ENCODE results near the gene IRX4.

The IRX4 gene

GRCh38 chr5:1913578-1913977, 30.9 kb upstream of the IRX4 start:
- DNase-seq = no peak

GRCh38 chr5:1912951-1913565, 30.3 kb upstream of the IRX4 start:
- DNase-seq = no peak

GRCh38 chr5:1911773-1912235, 29.1 kb upstream of the IRX4 start:
- no peak for DNase-seq

- DNase-seq = no peak
Measured at GRCh38 chr5:1910861-1911772, 28.4 kb upstream of the IRX4 start.

- no peak for DNase-seq
Measured at GRCh38 chr5:1910081-1910760, 27.5 kb upstream of the IRX4 start.

GRCh38 chr5:1909346-1909985, 26.7 kb upstream of the IRX4 start:
- DNase-seq = no peak

GRCh38 chr5:1908931-1909330, 26.2 kb upstream of the IRX4 start:
- DNase-seq = no peak

- no peak for DNase-seq
Measured at GRCh38 chr5:1907616-1908015, 24.9 kb upstream of the IRX4 start.

- no peak for DNase-seq
Measured at GRCh38 chr5:1905108-1905507, 22.4 kb upstream of the IRX4 start.

GRCh38 chr5:1901983-1902382, 19.3 kb upstream of the IRX4 start:
- no peak for DNase-seq

- DNase-seq = no peak
Measured at GRCh38 chr5:1901061-1901460, 18.3 kb upstream of the IRX4 start.

- DNase-seq = no peak
Measured at GRCh38 chr5:1899201-1899600, 16.5 kb upstream of the IRX4 start.

GRCh38 chr5:1897816-1898450, 15.2 kb upstream of the IRX4 start:
- no peak for DNase-seq

GRCh38 chr5:1897386-1897785, 14.7 kb upstream of the IRX4 start:
- no peak for DNase-seq

GRCh38 chr5:1896602-1897376, 14.1 kb upstream of the IRX4 start:
- DNase-seq = no peak

GRCh38 chr5:1895739-1896420, 13.2 kb upstream of the IRX4 start:
- no peak for DNase-seq

GRCh38 chr5:1894243-1894642, 11.5 kb upstream of the IRX4 start:
- no peak for DNase-seq

GRCh38 chr5:1893754-1894153, 11.0 kb upstream of the IRX4 start:
- no peak for DNase-seq

GRCh38 chr5:1892685-1893445, 10.1 kb upstream of the IRX4 start:
- no peak for DNase-seq

- no peak for DNase-seq
Measured at GRCh38 chr5:1892211-1892610, 9.5 kb upstream of the IRX4 start.

- no peak for DNase-seq
Measured at GRCh38 chr5:1891391-1891790, 8.7 kb upstream of the IRX4 start.

Measured in MV-4-11 (cell line).